ENCODE measurements around the gene ARF5.

The ARF5 gene

DNA sequence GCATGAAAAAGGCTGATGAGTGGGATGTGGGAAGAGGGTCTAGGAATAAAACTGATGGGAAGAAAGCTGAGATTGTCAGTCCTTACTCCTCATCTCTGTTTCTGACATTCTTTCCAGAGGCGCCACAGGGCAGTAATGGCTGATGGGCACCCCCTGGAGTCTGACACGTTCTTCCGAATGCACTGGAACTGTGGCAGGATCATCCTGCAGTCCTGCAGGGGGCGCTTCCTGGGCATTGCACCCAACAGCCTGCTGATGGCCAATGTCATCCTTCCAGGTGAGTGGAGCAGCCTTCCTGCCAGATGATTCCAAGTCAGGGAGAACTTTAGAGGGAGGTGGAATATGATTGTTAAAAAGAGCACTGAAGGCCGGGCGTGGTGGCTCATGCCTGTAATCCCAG lies 10.1 kb downstream of the ARF5 start:
- TF ChIP-seq, protein P1, sequence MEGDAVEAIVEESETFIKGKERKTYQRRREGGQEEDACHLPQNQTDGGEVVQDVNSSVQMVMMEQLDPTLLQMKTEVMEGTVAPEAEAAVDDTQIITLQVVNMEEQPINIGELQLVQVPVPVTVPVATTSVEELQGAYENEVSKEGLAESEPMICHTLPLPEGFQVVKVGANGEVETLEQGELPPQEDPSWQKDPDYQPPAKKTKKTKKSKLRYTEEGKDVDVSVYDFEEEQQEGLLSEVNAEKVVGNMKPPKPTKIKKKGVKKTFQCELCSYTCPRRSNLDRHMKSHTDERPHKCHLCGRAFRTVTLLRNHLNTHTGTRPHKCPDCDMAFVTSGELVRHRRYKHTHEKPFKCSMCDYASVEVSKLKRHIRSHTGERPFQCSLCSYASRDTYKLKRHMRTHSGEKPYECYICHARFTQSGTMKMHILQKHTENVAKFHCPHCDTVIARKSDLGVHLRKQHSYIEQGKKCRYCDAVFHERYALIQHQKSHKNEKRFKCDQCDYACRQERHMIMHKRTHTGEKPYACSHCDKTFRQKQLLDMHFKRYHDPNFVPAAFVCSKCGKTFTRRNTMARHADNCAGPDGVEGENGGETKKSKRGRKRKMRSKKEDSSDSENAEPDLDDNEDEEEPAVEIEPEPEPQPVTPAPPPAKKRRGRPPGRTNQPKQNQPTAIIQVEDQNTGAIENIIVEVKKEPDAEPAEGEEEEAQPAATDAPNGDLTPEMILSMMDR (IDR thresholded peaks at IDR 0.05; ENCODE audit: borderline replicate concordance, insufficient read depth, low read depth, low read length): peak; percentile 48
- no peak overlapping the region for H3K4me3 ChIP-seq (ENCODE audit: low read depth, low read length)

DNA sequence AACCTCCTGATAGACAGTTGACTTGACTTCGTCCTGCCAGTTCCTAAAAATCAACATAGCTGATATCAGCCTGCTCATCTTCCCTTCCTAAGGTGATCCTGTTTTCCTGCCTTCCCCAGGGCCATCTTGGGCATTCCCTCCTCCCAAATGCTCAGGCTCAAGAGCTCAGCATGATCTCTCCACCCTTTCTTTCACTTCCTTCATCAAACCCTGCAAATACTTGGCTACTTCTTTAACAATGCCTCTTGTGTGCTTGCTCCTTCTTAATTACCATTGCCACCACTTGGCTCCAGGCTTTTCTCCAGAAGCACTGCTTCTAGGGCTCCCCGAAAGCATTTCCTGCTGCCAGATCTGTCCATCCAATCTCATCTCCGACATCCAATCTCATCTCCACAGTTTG lies 12.7 kb downstream of the ARF5 start:
- H3K4me3 ChIP-seq (ENCODE audit: low read depth, low read length): no peak overlapping the region
- TF ChIP-seq, protein P1 (IDR thresholded peaks at IDR 0.05; ENCODE audit: borderline replicate concordance, insufficient read depth, low read depth, low read length): no peak

DNA sequence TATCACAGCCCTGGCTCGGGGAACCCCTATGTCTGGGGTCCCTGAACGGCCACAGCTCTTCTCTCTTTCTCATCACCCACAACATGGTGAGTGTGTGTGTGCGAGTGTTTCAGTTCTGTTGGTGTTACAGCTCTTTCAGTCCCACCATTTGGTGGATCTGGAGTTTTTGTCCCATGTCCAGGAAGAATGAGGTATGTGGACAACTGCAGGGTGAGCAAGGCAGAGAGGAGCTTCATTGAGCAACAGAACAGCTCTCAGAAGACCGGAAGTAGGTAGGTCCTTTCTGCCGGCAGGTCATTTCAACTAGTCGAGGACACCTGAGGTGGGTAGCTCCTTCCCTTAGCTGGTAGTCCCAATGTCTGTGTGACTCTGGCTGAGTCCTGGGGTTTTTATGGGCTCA lies 20.2 kb downstream of the ARF5 start:
- TF ChIP-seq, protein P1 (IDR thresholded peaks at IDR 0.05; ENCODE audit: borderline replicate concordance, insufficient read depth, low read depth, low read length): no peak
- no peak overlapping the region for H3K4me3 ChIP-seq (ENCODE audit: low read depth, low read length)

DNA sequence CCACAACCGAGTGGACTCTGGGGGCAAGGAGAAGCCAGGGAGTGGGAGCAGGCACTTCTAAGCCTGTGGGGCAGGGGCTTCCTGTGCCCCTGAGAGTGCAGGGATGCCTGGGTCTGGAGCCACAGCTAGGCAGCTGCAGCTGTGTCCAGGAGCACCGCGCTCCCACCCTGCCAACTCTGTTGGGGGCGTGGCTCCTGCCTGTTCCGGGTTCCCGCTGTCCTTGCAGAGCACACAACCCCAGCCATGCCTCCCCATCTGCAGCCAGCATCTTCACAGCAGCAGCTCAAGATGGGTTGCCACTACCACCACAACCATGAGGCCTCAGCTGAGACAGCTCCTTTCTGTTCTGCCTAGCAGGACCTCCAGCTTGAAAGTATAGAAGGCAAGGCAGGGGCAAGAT lies 21.1 kb downstream of the ARF5 start:
- TF ChIP-seq, protein P1 (IDR thresholded peaks at IDR 0.05; ENCODE audit: borderline replicate concordance, insufficient read depth, low read depth, low read length): no peak
- H3K4me3 ChIP-seq (ENCODE audit: low read depth, low read length): no peak overlapping the region

DNA sequence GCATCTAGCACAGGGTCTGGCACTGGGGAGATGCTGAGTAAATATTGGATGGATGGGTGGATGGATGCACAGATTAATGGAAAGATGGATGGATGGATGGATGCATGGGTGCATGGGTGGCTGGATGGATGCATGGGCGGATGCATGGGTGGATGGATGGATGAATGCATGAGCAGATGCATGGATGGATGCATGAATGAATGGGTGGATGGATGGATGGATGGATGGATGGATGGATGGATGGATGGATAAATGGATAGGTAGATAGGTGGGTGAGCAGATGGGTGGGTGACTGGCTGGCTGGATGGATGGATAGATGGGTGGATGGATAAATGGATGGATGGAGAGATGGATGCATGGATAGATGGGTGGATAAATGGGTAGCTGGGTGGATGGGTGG lies 24.1 kb downstream of the ARF5 start:
- TF ChIP-seq, protein P1 (IDR thresholded peaks at IDR 0.05; ENCODE audit: borderline replicate concordance, insufficient read depth, low read depth, low read length): no peak
- no peak overlapping the region for H3K4me3 ChIP-seq (ENCODE audit: low read depth, low read length)

DNA sequence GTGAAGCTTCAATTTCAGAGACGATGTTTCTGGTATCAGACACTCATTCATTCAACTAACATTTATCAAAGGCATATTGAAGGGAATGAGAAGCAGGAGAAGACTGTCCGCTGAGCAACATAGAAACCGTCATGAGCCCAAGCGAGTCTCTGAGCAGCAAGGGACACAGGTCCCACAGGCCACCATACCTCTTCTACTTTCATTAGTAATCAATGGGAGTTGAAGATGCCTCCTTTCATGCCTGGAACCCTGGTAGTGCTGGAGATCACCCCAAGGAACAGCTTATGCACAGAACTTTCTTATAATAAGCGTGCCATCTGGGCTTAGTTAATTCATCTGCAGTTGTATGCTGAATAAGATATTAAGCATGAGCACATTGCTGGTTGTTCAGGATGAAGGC lies 28.5 kb downstream of the ARF5 start:
- TF ChIP-seq, protein P1 (IDR thresholded peaks at IDR 0.05; ENCODE audit: borderline replicate concordance, insufficient read depth, low read depth, low read length): no peak
- no peak overlapping the region for H3K4me3 ChIP-seq (ENCODE audit: low read depth, low read length)

DNA sequence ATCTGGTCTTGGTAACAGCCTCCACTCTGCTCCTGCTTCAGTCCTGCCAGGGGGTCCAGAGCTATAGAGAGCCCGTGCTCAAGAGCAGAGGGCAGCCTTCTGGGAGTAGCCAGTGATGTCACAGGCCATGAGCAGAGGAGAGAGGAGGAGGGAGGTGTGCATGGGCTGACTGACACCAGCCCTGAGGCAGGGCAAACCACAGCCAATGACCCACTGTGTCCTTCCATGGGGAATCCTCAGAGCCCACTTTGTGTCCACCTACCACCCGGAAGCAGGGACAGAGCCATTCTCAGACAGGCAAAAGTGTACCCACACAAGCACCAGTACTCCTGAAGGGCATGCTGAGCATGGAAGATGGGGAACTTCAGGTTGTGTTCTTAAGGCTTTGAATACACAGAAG lies 29.8 kb downstream of the ARF5 start, which contains the start of gene PAX4:
PAX4 (minus strand) TSS at position 101 of the 400 bp plus-strand sequence. CDS start 2,214 bp downstream, outside the sequence.
- TF ChIP-seq, protein P1 (IDR thresholded peaks at IDR 0.05; ENCODE audit: borderline replicate concordance, insufficient read depth, low read depth, low read length): no peak
- H3K4me3 ChIP-seq (ENCODE audit: low read depth, low read length): no peak within 1 kb of the TSS

Data from GM12875 (cell line).